GM08714 (cell line): Measurements from ENCODE around the gene PIAS1.
"Not testable (repeated sequence)": the region's sequence is repeated elsewhere in the genome, so short reads cannot be mapped to it uniquely, and the experiment has no call there.

Source experiments
- H3K4me3 ChIP-seq: fragments of 200-500 bp; sonication (Bioruptor generic); 2 replicates; pipeline ENCODE4 v1.5.1; 2014; ENCODE audit warnings: mild to moderate bottlenecking, low read length, inconsistent platforms
- ZNF274 ChIP-seq: IDR thresholded peaks from 2 replicates; pipeline ENCODE4 v1.6.1; 2012; ENCODE audit warnings: mild to moderate bottlenecking, low read depth, low read length

PIAS1 gene

DNA sequence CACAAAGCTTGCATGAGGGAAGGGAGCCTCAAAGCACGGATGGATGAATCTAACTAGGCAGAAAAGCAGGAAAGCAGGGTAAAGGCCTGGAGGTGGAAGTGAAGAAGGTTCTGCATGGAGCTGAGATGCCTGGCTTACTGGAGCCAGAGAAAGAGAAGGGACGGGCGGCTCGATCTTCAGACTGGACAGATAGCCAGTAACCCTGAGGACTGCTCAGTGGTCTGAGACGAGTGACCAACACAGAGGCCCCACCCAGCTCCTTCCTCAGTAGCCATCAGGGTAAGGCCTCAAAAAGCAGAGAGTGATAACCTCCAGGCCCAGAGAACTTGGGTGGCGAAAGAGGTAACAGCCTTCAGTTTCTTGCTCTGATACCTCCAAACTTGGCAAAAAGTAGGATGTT, 169.1 kb downstream of the PIAS1 start:
- H3K4me3 ChIP-seq = no peak overlapping the region
- TF ChIP-seq ZNF274 = no peak

DNA sequence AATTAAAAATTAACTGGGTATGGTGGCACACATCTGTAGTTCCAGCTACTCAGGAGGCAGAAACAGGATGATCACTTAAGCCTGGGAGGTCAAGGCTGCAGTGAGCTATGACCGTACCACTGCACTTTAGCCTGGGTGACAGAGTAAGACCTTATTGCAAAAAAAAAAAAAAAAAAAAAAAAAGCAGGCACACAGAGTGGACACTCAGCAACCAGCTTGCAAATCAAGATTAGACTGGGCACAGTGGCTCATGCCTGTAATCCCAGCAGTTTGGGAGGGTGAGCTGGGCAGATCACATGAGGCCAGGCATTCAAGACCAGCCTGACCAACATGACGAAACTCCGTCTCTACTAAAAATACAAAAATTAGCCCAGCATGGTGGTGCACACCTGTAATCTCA, 170.0 kb downstream of the PIAS1 start:
- H3K4me3 ChIP-seq = no peak overlapping the region
- TF ChIP-seq ZNF274 = no peak

DNA sequence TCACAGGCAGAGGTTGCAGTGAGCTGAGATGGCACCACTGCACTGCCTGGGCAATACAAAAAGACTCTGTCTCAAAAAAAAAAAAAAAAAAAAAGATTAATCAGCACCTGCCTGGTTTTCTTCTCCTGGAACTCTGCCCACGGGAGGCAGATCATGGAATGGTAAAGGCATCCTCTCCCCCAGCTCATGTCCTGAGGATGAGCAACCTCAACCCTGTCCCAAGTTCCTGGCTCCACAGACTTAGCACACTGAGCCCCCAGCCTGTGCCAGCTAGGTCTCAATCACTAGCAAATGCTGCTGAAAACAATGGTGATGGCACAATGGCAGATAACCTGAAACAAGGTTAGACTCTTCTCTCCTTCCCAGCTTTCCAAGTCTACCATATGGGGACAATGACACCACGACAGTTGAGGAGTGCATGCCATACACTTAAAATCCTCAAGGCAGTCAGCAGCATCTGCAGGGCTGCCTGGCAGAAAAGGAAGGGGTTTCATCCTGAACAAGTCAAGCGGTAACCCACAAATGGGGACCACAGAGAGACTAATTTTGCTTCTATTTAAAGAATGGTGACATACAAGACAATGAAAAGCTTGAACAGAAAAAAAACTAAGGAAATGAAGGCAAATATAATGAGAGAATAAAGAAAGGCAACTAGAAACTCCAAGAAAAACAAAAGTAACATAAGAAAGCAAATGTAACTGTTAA, 170.6 kb downstream of the PIAS1 start:
- H3K4me3 ChIP-seq = peak overlapping the region; percentile 2; the same call in 1 of the 2 replicates
- no peak for TF ChIP-seq ZNF274

DNA sequence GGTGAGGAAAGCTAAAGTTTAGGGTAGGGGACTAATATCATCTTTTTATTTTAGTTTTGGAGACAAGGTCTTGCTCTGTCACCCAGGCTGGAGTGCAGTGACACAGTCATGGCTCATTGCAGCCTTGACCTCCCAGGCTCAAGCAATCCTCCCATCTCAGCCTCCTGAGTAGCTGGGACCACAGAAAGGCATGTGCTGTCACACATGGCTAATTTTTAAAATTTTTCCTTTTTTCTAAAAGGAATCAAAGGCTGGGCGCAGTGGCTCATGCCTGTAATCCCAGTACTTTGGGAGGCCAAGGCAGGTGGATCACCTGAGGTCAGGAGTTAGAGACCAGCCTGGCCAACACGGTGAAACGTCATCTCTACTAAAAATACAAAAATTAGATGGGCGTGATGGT, 171.3 kb downstream of the PIAS1 start:
- H3K4me3 ChIP-seq = not testable (repeated sequence)

- H3K4me3 ChIP-seq = peak overlapping the region; percentile 68; the same call in 1 of the 2 replicates
- TF ChIP-seq ZNF274 = no peak
Observed at GRCh38 chr15:68227643-68228142, 173.6 kb downstream of the PIAS1 start.

DNA sequence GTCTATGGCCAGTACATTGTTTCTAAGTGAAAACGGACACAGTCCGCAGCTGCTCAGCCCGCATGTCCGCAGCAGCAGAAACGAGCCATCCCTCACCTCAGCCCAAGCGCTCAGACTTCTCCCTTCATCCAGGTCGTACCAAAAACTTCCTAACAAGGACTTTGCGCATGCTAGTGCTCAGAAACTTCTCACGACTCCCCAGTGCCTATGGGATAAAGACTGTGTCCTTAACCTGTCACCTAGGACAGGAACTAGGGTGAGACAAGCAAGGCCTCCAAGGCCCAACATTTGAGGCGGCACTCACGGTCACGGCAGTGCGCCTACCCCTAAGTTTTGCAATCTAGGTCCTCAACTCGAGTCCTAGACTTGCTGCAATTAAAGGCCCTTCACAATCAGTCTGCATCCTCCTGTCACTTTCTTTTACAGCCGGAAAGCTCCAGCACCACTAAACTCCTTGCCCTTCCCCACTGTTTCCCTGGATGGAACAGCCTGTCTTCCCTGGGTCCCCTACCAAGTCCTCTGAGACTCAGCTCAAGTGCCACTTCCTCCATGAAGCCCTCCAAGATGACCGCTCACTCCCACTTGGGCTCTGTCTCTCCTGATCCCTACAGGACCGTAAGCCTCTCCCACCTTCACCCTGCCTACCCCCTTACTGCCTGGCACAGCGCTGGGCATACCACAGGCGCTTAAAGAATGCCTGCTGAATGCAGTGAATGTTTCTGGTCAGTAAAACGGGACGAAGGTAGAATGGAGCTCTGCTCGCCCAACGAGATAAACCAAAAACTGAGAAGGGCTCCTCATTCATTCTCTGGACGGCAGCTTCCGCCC, 174.2 kb downstream of the PIAS1 start:
- H3K4me3 ChIP-seq = peak overlapping the region; percentile 68

GRCh38 chr15:68228971-68229385, 174.9 kb downstream of the PIAS1 start:
- TF ChIP-seq ZNF274 = no peak
- peak overlapping the region; percentile 68 for H3K4me3 ChIP-seq

More for the DNA sequence above, 174.2 kb downstream of the PIAS1 start:
- TF ChIP-seq ZNF274 = no peak

GRCh38 chr15:68229386-68230156, 175.5 kb downstream of the PIAS1 start, which contains the start of gene CLN6:
TSS of gene CLN6 (minus strand) at chr15:68229728. CDS start at chr15:68229584, 144 bp downstream.
- TF ChIP-seq ZNF274 = no peak
- H3K4me3 ChIP-seq = peak within 1 kb of the TSS; percentile 68

DNA sequence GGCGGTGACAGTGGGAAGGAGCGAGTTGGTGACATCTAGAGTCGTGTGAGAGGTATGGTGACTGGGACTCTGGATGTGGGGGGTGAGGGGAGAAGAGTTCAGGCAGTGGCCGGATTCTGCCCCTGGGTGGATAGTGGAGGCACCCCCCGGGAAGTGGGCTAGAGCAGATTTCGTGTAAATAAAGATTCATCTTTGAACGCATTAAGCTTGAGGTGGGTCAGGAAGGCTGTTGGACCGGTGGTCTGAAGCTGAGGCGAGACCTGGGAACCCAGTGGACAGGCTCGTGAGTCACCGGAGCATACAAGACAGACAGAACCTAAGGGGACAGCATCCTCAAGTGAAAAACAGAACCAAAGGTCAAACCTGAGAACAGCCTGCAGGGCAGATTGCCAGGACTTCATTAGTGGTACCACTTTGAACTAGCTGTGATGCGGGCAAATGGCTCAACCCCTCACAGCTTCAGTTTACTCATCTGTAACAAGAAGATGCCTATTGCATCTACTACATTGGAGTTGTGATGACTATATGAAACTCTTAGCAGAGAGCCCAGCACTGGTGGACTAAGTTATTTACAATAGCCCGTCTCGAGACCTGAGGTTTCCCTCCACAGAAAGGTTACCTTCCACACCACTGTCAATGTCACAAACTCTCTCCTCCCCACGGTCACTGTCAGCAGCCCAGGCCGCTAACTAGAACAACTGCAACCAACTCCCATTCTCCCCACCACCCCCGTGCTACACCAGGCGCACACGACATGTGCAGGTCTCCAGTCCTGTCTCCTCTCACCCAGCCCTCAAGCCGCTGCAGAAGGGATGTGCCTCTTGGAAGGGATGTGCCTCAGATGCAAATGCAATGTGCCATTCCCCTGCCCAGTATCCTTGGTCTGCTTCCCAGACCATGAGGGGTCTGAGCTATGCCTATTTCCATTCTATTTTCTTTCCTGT, 176.3 kb downstream of the PIAS1 start:
- no peak for TF ChIP-seq ZNF274
- H3K4me3 ChIP-seq = peak overlapping the region; percentile 53; the same call in 1 of the 2 replicates

DNA sequence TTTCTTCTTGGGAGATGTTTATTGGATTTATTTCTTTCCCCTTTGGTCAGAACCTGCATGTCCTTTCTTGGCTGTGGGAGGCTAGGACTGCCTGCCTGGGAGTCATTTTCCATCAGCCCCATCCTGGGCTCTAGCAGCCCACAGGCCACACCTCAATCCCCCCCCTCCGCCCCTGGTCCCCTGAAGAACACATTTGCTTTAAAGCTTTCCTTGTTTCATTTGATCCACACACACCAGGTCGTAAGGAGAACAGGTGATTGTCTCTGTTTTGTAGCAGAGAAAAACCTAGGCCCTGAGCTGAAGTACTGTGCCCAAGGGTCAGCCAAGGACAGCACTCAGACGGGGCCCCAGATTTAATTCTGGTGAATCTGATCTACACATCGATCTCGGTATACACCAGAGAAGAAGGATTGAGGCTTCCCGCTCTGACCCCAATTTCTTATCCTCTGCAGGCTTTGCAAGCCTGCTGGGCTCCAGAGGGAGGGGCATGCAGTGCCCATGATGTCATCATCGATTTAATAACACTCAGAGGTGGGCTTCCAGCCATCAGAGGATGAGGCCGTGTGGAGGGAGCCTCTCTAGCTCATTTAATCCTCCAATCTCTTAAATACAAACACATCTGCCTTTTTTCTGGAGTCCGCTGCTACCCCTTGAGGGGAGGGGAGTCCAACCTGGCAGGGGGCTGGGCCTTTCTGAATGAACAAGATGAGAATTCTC, 177.1 kb downstream of the PIAS1 start:
- TF ChIP-seq ZNF274 = no peak
- H3K4me3 ChIP-seq = no peak overlapping the region

DNA sequence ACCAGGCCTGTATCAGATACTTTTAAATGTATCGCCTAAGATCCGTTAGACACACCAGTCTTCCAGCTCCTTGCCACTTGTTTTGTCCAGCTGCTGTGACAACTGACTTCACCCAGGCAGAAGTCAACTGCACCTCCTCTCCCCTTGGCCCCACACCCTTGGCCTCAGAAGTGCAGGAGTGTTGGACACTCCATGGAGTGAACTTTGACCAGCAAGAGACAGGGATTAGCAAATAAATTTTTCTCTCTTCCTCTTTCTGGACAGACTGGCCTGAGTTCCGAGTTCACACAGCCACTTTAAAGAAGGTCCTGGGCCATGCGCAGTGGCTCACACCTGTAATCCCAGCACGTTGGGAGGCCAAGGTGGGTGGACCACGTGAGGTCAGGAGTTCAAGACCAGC, 178.3 kb downstream of the PIAS1 start:
- no peak for TF ChIP-seq ZNF274
- no peak overlapping the region for H3K4me3 ChIP-seq

GRCh38 chr15:68232937-68233336, 178.8 kb downstream of the PIAS1 start:
- no peak for TF ChIP-seq ZNF274

More at GRCh38 chr15:68232937-68233336, 178.8 kb downstream of the PIAS1 start:
- no peak overlapping the region for H3K4me3 ChIP-seq
